MCF 10A (cell line): ENCODE data around the gene CD79B. TPM values are rescaled to one million over a fixed set of nuclear protein-coding genes. Genes with fewer than 3 reads are reported as not detected.

Experiments used
- BruUV-seq: library from RNA; stranded (reverse); fragments of 400-500 nt; replicated peaks from 2 replicates; lab custom pipeline; 2021; lab: Mats Ljungman, UMichigan
- CTCF ChIA-PET: fragments of 300-600 bp; sonication (Branson Sonifier 250); formaldehyde crosslinking; extraction: SDS; loops from one replicate; lab custom pipeline; 2021; ENCODE audit warnings: antibody characterized with exemption, inconsistent platforms; lab: Yijun Ruan, JAX
- POLR2A ChIA-PET: fragments of 300-600, 350-650 bp; sonication (Branson Sonifier 250); formaldehyde crosslinking; extraction: SDS; loops from one replicate; lab custom pipeline; 2020; ENCODE audit warnings: antibody characterized with exemption, inconsistent platforms; lab: Yijun Ruan, JAX
- DNase-seq: peaks from one replicate; pipeline ENCODE4 v3.0.0-alpha.2; 2018; ENCODE audit not compliant: unreplicated experiment
- H3K27ac Mint-ChIP-seq: one replicate; pipeline ENCODE4 v1.8.0; 2022; ENCODE audit warnings: mild to moderate bottlenecking, low read depth, mixed read lengths; ENCODE audit not compliant: unreplicated experiment
- H3K27me3 Mint-ChIP-seq: one replicate; pipeline ENCODE4 v1.8.0; 2022; ENCODE audit warnings: mixed read lengths; ENCODE audit not compliant: insufficient read depth, unreplicated experiment
- H3K36me3 Mint-ChIP-seq: one replicate; pipeline ENCODE4 v1.8.0; 2022; ENCODE audit warnings: mild to moderate bottlenecking, moderate library complexity, mixed read lengths; ENCODE audit not compliant: insufficient read depth, unreplicated experiment
- H3K4me1 Mint-ChIP-seq: one replicate; pipeline ENCODE4 v1.8.0; 2022; ENCODE audit warnings: mixed read lengths; ENCODE audit not compliant: insufficient read depth, unreplicated experiment
- H3K4me3 Mint-ChIP-seq: one replicate; pipeline ENCODE4 v1.8.0; 2022; ENCODE audit warnings: mild to moderate bottlenecking, moderate library complexity, mixed read lengths; ENCODE audit not compliant: unreplicated experiment
- H3K9me3 Mint-ChIP-seq: one replicate; pipeline ENCODE4 v1.8.0; 2022; ENCODE audit warnings: mixed read lengths; ENCODE audit not compliant: unreplicated experiment
- intact Hi-C: fragments of 100-400 bp; cut with micrococcal nuclease; formaldehyde crosslinking; loops from 2 replicates; pipeline ENCODE4 v1.14.1; 2022
- total RNA-seq: library from RNA; stranded (reverse); gene quantifications from 2 replicates; pipeline ENCODE4 v1.2.3, GENCODE V29; 2022
- TF ChIP-seq, protein P1 (sequence below): fragments of 200-600 bp; IDR thresholded peaks from one replicate; pipeline ENCODE4 v1.8.0; 2022; ENCODE audit warnings: antibody characterized with exemption, mild to moderate bottlenecking; ENCODE audit not compliant: unreplicated experiment

The CD79B gene
- total RNA-seq, 1 experiment from 2014 or later, result not detected

DNA sequence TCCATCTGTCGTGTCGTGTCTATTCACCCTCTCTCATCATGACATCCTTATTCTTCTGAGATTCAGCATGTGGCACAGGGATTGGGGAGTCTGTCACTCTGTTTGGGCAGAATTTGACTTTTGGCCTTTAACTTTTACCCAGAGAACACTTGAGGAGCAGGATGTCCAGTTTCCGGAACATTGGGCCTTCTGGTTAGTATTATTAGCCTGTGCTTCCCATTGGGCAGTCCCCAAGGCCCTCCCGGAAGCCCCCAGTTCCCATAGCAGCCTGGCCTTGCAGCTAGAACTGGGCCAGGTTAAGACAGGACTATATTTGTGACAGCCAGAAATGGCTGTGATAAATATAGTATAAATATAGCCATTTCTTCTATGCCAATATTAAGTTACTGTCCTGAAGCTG, 31.0 kb upstream of the CD79B start:
- TF ChIP-seq, protein P1, sequence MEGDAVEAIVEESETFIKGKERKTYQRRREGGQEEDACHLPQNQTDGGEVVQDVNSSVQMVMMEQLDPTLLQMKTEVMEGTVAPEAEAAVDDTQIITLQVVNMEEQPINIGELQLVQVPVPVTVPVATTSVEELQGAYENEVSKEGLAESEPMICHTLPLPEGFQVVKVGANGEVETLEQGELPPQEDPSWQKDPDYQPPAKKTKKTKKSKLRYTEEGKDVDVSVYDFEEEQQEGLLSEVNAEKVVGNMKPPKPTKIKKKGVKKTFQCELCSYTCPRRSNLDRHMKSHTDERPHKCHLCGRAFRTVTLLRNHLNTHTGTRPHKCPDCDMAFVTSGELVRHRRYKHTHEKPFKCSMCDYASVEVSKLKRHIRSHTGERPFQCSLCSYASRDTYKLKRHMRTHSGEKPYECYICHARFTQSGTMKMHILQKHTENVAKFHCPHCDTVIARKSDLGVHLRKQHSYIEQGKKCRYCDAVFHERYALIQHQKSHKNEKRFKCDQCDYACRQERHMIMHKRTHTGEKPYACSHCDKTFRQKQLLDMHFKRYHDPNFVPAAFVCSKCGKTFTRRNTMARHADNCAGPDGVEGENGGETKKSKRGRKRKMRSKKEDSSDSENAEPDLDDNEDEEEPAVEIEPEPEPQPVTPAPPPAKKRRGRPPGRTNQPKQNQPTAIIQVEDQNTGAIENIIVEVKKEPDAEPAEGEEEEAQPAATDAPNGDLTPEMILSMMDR, result no peak
- Mint-ChIP-seq H3K27ac (no peak overlapping the region), H3K4me1 (no peaks in the 10 kb centered on the region), H3K36me3 (no peaks in the 10 kb centered on the region), H3K9me3 (no peaks in the 10 kb centered on the region), H3K27me3 (no peaks in the 10 kb centered on the region), H3K4me3 (no peak overlapping the region)
- ChIA-PET CTCF (interaction anchor here (0.6 to 1.6 kb wide), 2 partner anchors 44 to 1631 kb away, joined by 3 to 4 read pairs; no protein-coding TSS in a partner anchor), POLR2A (no interaction called here)
- no peak for DNase-seq
- BruUV-seq, result no TSS peak
- intact Hi-C loops, result no loop called here

DNA sequence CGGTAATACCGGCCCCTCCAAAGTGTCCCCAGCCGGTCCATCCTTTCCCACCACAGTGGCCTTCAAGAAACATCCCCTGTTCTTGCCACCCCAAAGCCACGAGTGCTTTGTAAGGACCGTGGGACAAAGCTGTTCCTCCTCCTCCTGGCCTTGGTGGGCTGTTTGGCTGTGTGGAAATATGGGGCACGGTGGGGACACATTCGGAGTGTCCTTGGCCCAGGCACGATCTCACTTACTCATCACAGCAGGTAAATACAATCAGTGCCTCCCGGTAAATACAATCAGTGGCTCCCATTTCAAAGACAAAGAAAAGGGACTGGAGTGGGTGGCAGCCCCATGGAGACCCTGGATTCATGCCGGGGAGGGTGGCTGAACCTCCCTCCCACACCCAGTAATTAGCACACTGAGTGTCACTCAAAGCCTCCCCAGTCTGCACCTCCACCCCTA, 30.2 kb upstream of the CD79B start:
- CTCF ChIA-PET, result interaction anchor here (0.9 to 1.6 kb wide), 2 partner anchors 43 to 63 kb away, joined by 4 read pairs; no protein-coding TSS in a partner anchor
- TF ChIP-seq, protein P1, result no peak

GRCh38 chr17:63961355-63962212, 29.5 kb upstream of the CD79B start:
- intact Hi-C loops, result no loop called here
- Mint-ChIP-seq H3K4me1 (no peaks in the 10 kb centered on the region), H3K27ac (no peak overlapping the region), H3K27me3 (no peaks in the 10 kb centered on the region), H3K9me3 (no peaks in the 10 kb centered on the region), H3K36me3 (no peaks in the 10 kb centered on the region), H3K4me3 (no peak overlapping the region)
- DNase-seq, result peak; percentile 40
- POLR2A ChIA-PET, result interaction anchor here (0.6 kb wide), 1 partner anchor 655 kb away, joined by 5 read pairs; no protein-coding TSS in a partner anchor
- no TSS peak for BruUV-seq
- TF ChIP-seq, protein P1, result no peak
- CTCF ChIA-PET, result interaction anchor here (0.9 to 1.3 kb wide), 2 partner anchors 10 to 64 kb away, joined by 4 to 7 read pairs; no protein-coding TSS in a partner anchor

More for the DNA sequence above, 30.2 kb upstream of the CD79B start:
- POLR2A ChIA-PET, result no interaction called here
- intact Hi-C loops, result no loop called here
- no peaks in the 10 kb centered on the region for H3K9me3 Mint-ChIP-seq
- no TSS peak for BruUV-seq
- no peak for DNase-seq
- H3K36me3 Mint-ChIP-seq, result no peaks in the 10 kb centered on the region
- no peak overlapping the region for H3K4me3 Mint-ChIP-seq
- no peaks in the 10 kb centered on the region for H3K27me3 Mint-ChIP-seq
- H3K4me1 Mint-ChIP-seq, result no peaks in the 10 kb centered on the region
- no peak overlapping the region for H3K27ac Mint-ChIP-seq

DNA sequence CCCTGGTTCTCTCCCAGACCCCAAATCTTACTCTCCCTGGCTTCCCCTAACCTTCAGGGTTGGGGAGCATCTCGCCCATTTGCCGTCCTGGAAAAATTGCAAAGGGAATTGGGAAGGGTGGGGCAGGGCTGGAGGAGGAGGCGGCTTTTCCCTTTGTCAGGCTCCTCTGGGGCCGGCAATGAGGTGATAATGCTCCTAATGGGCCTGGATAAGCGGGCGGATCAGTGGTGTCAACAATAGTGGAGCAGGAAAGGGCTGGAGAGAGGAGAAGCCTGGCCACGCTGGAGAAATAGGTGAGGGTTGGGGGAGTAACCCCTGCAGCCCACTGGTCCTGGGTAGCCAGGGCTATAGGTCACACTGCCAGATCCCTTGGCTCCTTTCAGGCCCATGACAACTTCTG, 28.3 kb upstream of the CD79B start:
- no peak overlapping the region for H3K27ac Mint-ChIP-seq
- intact Hi-C loops, result no loop called here
- TF ChIP-seq, protein P1, result no peak
- no peak for DNase-seq
- H3K27me3 Mint-ChIP-seq, result no peaks in the 10 kb centered on the region
- no peak overlapping the region for H3K4me3 Mint-ChIP-seq
- no peaks in the 10 kb centered on the region for H3K4me1 Mint-ChIP-seq
- no peaks in the 10 kb centered on the region for H3K9me3 Mint-ChIP-seq
- H3K36me3 Mint-ChIP-seq, result no peaks in the 10 kb centered on the region
- ChIA-PET CTCF (interaction anchor here (0.5 to 1.3 kb wide), 2 partner anchors 9 to 374 kb away, joined by 5 to 7 read pairs; no protein-coding TSS in a partner anchor), POLR2A (no interaction called here)
- BruUV-seq, result no TSS peak
